GM12892 (cell line): Measurements from ENCODE around the gene CDKAL1.

ENCODE experiments used
- POLR2A ChIP-seq: IDR thresholded peaks from 2 replicates; pipeline ENCODE4 v1.6.1; 2011; ENCODE audit warnings: low read depth, low read length, control low read depth
- POLR2AphosphoS5 ChIP-seq: IDR thresholded peaks from 2 replicates; pipeline ENCODE4 v1.6.1; 2011; ENCODE audit warnings: low read depth, low read length, control low read depth
- TAF1 ChIP-seq: IDR thresholded peaks from 2 replicates; pipeline ENCODE4 v1.6.1; 2011; ENCODE audit warnings: low read depth, mild to moderate bottlenecking, control low read depth, low read length, borderline replicate concordance

- TF ChIP-seq POLR2A = no peak
- TF ChIP-seq TAF1 = no peak
- no peak for TF ChIP-seq POLR2AphosphoS5
Observed at GRCh38 chr6:20997143-20997769, 463.0 kb downstream of the CDKAL1 start.
